ENCODE data around the gene MACF1. TPM values are rescaled to one million over a fixed set of nuclear protein-coding genes. Genes with fewer than 3 reads are reported as not detected.

MACF1 gene
- total RNA-seq, 6 donors from 2014 or later: 359 to 1,160 (median 531) TPM

DNA sequence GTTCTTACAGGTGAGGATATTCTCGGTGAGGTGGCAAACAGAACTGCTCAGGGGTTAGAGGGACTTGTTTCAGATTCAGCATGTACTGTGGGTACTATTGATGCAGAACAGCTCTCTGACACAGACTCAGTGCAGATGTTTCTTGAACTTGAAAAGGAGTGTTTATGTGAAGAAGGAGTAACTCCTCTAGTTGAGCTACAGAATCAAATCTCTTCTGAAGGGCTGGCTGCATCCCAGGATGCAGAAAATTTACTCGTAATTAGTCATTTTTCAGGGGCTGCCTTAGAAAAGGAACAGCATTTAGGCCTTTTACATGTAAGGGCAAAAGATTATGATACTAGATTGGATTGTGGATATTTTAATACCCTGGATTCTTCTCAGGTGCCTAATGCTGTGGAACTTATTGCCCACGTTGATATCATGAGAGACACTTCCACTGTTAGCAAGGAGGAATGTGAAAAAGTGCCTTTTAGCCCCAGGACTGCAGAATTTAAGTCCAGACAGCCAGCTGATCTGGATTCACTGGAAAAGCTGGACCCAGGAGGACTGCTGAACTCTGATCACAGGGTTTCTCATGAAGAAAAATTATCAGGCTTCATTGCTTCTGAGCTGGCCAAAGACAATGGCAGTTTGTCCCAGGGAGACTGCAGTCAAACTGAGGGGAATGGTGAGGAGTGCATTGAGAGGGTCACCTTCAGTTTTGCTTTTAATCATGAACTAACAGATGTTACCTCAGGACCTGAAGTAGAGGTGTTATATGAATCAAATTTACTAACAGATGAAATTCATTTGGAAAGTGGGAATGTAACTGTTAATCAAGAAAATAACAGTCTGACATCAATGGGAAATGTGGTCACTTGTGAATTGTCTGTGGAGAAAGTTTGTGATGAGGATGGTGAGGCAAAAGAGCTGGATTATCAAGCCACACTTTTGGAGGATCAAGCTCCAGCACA lies 207.3 kb downstream of the MACF1 start:
- Histone ChIP-seq H3K4me3 (peak overlapping the region in 3 of 4 donors; percentile 1 to 96 (median 90)), H3K27me3 (no peaks in the 10 kb centered on the region), H3K27ac (peak overlapping the region; percentile 14 to 95 (median 94)), H3K9me3 (no peaks in the 10 kb centered on the region), H3K36me3 (peaks cover 0 to 24% (median 17%) of the 10 kb centered on the region in 4 donors), H3K4me1 (peaks cover 52 to 90% (median 81%) of the 10 kb centered on the region in 4 donors)
- no peak for ATAC-seq (ENCODE audit: low FRiP score in 2 of 2)
- no peak for TF ChIP-seq POLR2AphosphoS5 (IDR thresholded peaks at IDR 0.05)
- TF ChIP-seq POLR2A (IDR thresholded peaks at IDR 0.05): no peak
- TF ChIP-seq EP300 (IDR thresholded peaks at IDR 0.05): no peak
- no peak for TF ChIP-seq CTCF (IDR thresholded peaks at IDR 0.05)
- WGBS, 2 donors: 40 to 50% methylated on average over 3 of the region's 3 CpGs
- DNase-seq: no peak

DNA sequence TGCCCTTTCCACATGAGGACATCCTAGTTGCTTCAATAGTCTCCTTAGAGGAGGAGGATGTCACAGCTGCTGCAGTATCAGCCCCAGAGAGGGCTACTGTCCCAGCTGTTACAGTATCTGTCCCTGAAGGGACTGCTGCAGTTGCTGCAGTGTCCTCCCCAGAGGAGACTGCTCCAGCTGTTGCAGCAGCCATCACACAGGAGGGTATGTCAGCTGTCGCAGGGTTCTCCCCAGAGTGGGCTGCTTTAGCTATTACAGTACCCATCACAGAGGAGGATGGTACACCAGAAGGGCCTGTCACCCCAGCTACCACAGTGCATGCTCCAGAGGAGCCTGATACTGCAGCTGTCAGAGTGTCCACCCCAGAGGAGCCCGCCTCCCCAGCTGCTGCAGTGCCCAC lies 208.4 kb downstream of the MACF1 start:
- 60% methylated on average over 2 of the region's 2 CpGs; no CpG with 5 or more reads in 1 of the 2 donors for WGBS, 2 donors

GRCh38 chr1:39413902-39414528 lies 209.5 kb downstream of the MACF1 start:
- no peaks in the 10 kb centered on the region for H3K9me3 ChIP-seq
- no peak for TF ChIP-seq POLR2A (IDR thresholded peaks at IDR 0.05)
- TF ChIP-seq CTCF (IDR thresholded peaks at IDR 0.05): no peak
- TF ChIP-seq EP300 (IDR thresholded peaks at IDR 0.05): no peak
- no peak for TF ChIP-seq POLR2AphosphoS5 (IDR thresholded peaks at IDR 0.05)
- H3K27me3 ChIP-seq: no peaks in the 10 kb centered on the region
- 59 to 83% methylated on average over 2 to 3 of the region's 4 CpGs for WGBS, 2 donors
- peak overlapping the region in 1 of 4 donors; percentile 34 for H3K27ac ChIP-seq
- peak in 1 of 2 donors; percentile 44 for DNase-seq
- peaks cover 0 to 24% (median 17%) of the 10 kb centered on the region in 4 donors for H3K36me3 ChIP-seq
- no peak for ATAC-seq (ENCODE audit: low FRiP score in 2 of 2)
- peaks cover 37 to 88% (median 70%) of the 10 kb centered on the region in 4 donors for H3K4me1 ChIP-seq
- H3K4me3 ChIP-seq: peak overlapping the region in 1 of 4 donors; percentile 21

More for the DNA sequence above, 208.4 kb downstream of the MACF1 start:
- Histone ChIP-seq H3K27me3 (no peaks in the 10 kb centered on the region), H3K4me1 (peaks cover 41 to 84% (median 74%) of the 10 kb centered on the region in 4 donors), H3K36me3 (peaks cover 0 to 24% (median 17%) of the 10 kb centered on the region in 4 donors), H3K9me3 (no peaks in the 10 kb centered on the region), H3K4me3 (peak overlapping the region in 1 of 4 donors; percentile 96), H3K27ac (no peak overlapping the region)
- DNase-seq (no peak), ATAC-seq (ENCODE audit: low FRiP score in 2 of 2) (no peak)
- no peak for TF ChIP-seq EP300 (IDR thresholded peaks at IDR 0.05)
- no peak for TF ChIP-seq POLR2AphosphoS5 (IDR thresholded peaks at IDR 0.05)
- TF ChIP-seq POLR2A (IDR thresholded peaks at IDR 0.05): no peak
- no peak for TF ChIP-seq CTCF (IDR thresholded peaks at IDR 0.05)

- 77 to 85% methylated on average over 9 of the region's 9 CpGs for WGBS, 2 donors
- DNase-seq (peak in 1 of 2 donors; percentile 37), ATAC-seq (ENCODE audit: low FRiP score in 2 of 2) (no peak)
- Histone ChIP-seq H3K4me3 (peak overlapping the region in 1 of 4 donors; percentile 15), H3K9me3 (no peaks in the 10 kb centered on the region), H3K36me3 (peaks cover 0 to 24% (median 17%) of the 10 kb centered on the region in 4 donors), H3K27me3 (no peaks in the 10 kb centered on the region), H3K4me1 (peaks cover 31 to 77% (median 59%) of the 10 kb centered on the region in 4 donors), H3K27ac (no peak overlapping the region)
- TF ChIP-seq POLR2A (IDR thresholded peaks at IDR 0.05) (no peak), CTCF (IDR thresholded peaks at IDR 0.05) (no peak), POLR2AphosphoS5 (IDR thresholded peaks at IDR 0.05) (no peak), EP300 (IDR thresholded peaks at IDR 0.05) (no peak)
Observed at GRCh38 chr1:39415553-39415952, 211.1 kb downstream of the MACF1 start.
